HG03159 (cell line): ENCODE measurements around the gene BNIP5.
"Not testable (repeated sequence)": the region's sequence is repeated elsewhere in the genome, so short reads cannot be mapped to it uniquely, and the experiment has no call there.

Experiments used
- ATAC-seq: cut with Tn5 transposase; IDR thresholded peaks from one replicate; pipeline ENCODE4 v1.9.1; 2021; ENCODE audit warnings: mild to moderate bottlenecking, moderate library complexity; ENCODE audit not compliant: unreplicated experiment

Gene BNIP5

GRCh38 chr6:36345681-36346466 is 9.2 kb upstream of the BNIP5 start:
- ATAC-seq: no peak

- ATAC-seq: no peak
Measured at GRCh38 chr6:36343109-36343680, 6.5 kb upstream of the BNIP5 start.

- ATAC-seq: no peak
Measured at GRCh38 chr6:36340618-36341454, 4.1 kb upstream of the BNIP5 start.

GRCh38 chr6:36340306-36340617 is 3.6 kb upstream of the BNIP5 start:
- no peak for ATAC-seq

GRCh38 chr6:36339146-36339545 is 2.5 kb upstream of the BNIP5 start:
- ATAC-seq: no peak

- ATAC-seq: not testable (repeated sequence)
Measured at GRCh38 chr6:36338223-36338622, 1.5 kb upstream of the BNIP5 start.

GRCh38 chr6:36337814-36338213 is 1.1 kb upstream of the BNIP5 start:
- no peak for ATAC-seq

GRCh38 chr6:36336208-36336710 is 429 bp downstream of the BNIP5 start:
- no peak for ATAC-seq

GRCh38 chr6:36335465-36336207 is 1.1 kb downstream of the BNIP5 start:
- ATAC-seq: no peak

GRCh38 chr6:36334832-36335459 is 1.7 kb downstream of the BNIP5 start:
- no peak for ATAC-seq

- no peak for ATAC-seq
Measured at GRCh38 chr6:36333931-36334725, 2.6 kb downstream of the BNIP5 start.

GRCh38 chr6:36333171-36333895 is 3.4 kb downstream of the BNIP5 start:
- no peak for ATAC-seq

GRCh38 chr6:36331381-36331780 is 5.3 kb downstream of the BNIP5 start:
- ATAC-seq: no peak

GRCh38 chr6:36330366-36330765 is 6.3 kb downstream of the BNIP5 start:
- no peak for ATAC-seq

- ATAC-seq: no peak
Measured at GRCh38 chr6:36329798-36330291, 6.8 kb downstream of the BNIP5 start.

GRCh38 chr6:36328600-36328999 is 8.1 kb downstream of the BNIP5 start:
- no peak for ATAC-seq

GRCh38 chr6:36327919-36328236 is 8.8 kb downstream of the BNIP5 start:
- no peak for ATAC-seq

GRCh38 chr6:36327226-36327918 is 9.3 kb downstream of the BNIP5 start:
- ATAC-seq: no peak
